Activated effector memory CD4-positive, alpha-beta T cell treated with anti-CD3 and anti-CD28 coated beads, Interleukin-2, amount 50 U/mL, for 16 hours (primary cell): ENCODE results near the gene C5.

ENCODE experiments used
- DNase-seq: peaks from one replicate; pipeline ENCODE4 v3.0.0-alpha.2; 2020

The C5 gene

DNA sequence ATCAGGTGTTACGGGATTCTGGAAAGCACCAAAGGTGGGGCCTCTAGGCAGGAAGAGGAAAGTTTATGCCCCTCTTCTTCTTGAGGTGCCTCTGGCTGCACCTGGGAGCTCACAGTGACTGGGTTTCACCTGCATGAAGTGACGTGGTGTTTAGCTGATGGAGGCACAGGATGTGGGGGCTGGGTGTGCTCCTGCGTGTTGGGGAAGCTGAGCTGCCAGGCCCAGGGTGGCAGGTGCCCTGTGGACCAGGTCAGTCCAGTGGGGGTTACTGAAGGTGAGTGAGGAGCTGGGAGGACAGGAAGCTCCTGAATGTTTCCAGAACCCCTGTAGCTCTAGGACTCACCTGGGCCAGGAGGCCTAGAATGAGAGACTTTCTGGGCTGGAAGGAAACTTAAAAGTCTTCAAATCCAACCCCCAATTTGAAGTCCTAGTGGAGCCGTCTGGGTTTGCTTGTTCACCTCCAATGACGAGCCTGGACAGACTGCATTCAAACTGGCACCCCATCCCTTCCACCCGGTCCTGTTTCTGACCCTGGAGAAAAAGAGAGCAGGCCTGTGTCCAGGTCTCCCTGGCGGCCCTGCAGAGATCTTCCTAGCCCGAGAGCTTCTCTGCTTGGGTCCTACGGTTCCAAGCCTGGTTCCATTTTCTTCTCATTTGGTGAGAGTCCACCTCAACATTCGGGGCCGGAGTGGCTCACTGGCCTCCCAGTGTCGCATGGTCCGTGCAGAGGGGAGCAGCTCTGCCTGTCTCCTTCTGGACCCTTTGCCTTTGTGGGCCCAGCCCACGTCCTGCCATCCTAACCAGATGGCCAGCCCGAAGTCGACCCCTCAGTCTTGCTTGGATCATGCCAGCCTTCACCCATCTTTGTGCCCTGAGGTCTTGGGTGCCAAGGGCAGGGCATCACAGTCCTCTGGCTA, 145.8 kb downstream of the C5 start:
- DNase-seq = peak; percentile 86

DNA sequence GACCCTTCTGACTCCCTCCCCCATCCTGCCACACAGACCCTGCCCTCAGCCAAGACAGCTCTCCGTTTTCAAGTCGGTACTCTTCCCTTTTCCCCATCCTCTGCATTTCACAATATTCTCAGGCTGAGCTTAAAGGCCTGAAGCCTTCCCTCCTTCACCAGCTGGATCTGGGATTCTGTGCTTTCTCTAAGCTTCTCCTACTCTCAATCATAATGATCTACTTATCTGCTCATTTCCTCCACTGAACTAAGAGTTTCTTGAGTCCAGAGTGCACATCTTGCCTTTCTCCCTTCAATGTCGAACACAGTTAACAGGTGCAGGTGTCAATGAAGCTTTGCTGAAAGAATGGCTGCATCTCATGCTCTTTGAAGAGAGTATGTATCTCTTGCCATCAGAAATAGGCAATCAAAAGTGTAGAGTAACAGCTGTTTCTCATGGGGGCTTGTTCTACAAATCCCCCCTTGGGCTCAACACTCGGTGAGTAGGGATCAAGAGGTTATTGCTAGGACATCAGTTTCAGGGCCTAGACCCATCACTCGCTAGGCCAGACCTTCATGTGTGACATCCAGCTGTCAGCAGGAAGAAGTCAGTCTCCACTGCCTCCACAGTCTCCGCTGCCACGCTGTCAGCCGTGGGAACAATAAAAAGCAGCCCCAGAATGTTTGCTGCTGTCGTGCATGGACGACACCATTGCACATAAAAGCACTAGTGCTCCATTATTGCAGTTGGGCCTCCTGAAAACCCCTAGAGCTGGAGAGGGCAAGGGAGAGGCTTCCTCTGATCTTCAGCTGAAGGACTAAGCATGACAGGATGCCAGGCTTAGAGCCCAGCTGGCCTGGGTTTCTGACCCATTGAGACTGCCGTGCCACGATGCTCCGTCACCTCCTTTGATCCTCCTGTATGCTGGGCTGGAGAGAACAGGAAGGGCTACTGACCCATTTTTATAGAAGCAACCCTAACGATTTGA, 147.2 kb downstream of the C5 start:
- no peak for DNase-seq
